SU-DHL-6 (cell line): ENCODE data around the gene KIF1A.

Source experiments
- CTCF ChIP-seq: fragments of 200-600 bp; sonication (generic); IDR thresholded peaks from one replicate; pipeline ENCODE4 v1.5.1; 2017; ENCODE audit warnings: antibody characterized with exemption, mild to moderate bottlenecking, low read length, moderate library complexity; ENCODE audit not compliant: insufficient read depth, poor library complexity, severe bottlenecking
- EZH2phosphoT487 ChIP-seq: fragments of 200-600 bp; sonication (generic), shearing (Covaris generic); conservative IDR thresholded peaks from 2 replicates; pipeline ENCODE4 v1.6.1; 2018; ENCODE audit warnings: mild to moderate bottlenecking, antibody characterized with exemption, low read length, moderate library complexity, mixed read lengths

- TF ChIP-seq CTCF (no peak), EZH2phosphoT487 (no peak)
Measured at GRCh38 chr2:240766072-240766471, 53.9 kb downstream of the KIF1A start.
